WTC11 (cell line): ENCODE data around the gene LIPI.

ENCODE experiments used
- CDX4 ChIP-seq: fragments of 250-450 bp; sonication (Bioruptor Pico); IDR thresholded peaks from 2 replicates; pipeline ENCODE4 v1.9.0; 2021; ENCODE audit warnings: moderate library complexity, mild to moderate bottlenecking, inconsistent platforms, borderline replicate concordance
- CTCF ChIP-seq: fragments of 200-600 bp; IDR thresholded peaks from 2 replicates; pipeline ENCODE4 v1.8.0; 2022; ENCODE audit warnings: antibody characterized with exemption
- EMX1 ChIP-seq: fragments of 250-450 bp; sonication (Bioruptor Pico); IDR thresholded peaks from 2 replicates; pipeline ENCODE4 v1.8.0; 2021; ENCODE audit warnings: mild to moderate bottlenecking
- ETV6 ChIP-seq: sonication (generic); formaldehyde crosslinking; IDR thresholded peaks from 2 replicates; pipeline ENCODE4 v1.8.1; 2022; ENCODE audit warnings: mild to moderate bottlenecking, missing genetic modification reagents
- IRF1 ChIP-seq: sonication (generic); formaldehyde crosslinking; IDR thresholded peaks from 2 replicates; pipeline ENCODE4 v1.8.0; 2023; ENCODE audit warnings: missing genetic modification reagents
- NR2C2 ChIP-seq: sonication (generic); formaldehyde crosslinking; IDR thresholded peaks from 2 replicates; pipeline ENCODE4 v1.8.0; 2022; ENCODE audit warnings: mild to moderate bottlenecking, missing genetic modification reagents
- NR3C1 ChIP-seq: sonication (generic); formaldehyde crosslinking; conservative IDR thresholded peaks from 2 replicates; pipeline ENCODE4 v1.8.1; 2023; ENCODE audit warnings: low read depth, mild to moderate bottlenecking, missing genetic modification reagents
- ZBTB21 ChIP-seq: sonication (generic); formaldehyde crosslinking; IDR thresholded peaks from 2 replicates; pipeline ENCODE4 v1.8.1; 2023; ENCODE audit warnings: mild to moderate bottlenecking, missing genetic modification reagents, borderline replicate concordance
- ZNF423 ChIP-seq: fragments of 250-450 bp; sonication (Bioruptor Pico); IDR thresholded peaks from 2 replicates; pipeline ENCODE4 v2.1.2; 2022; ENCODE audit warnings: mild to moderate bottlenecking, moderate library complexity
- ZNF512 ChIP-seq: sonication (generic); formaldehyde crosslinking; IDR thresholded peaks from 2 replicates; pipeline ENCODE4 v1.8.1; 2022; ENCODE audit warnings: missing genetic modification reagents, borderline replicate concordance
- TF ChIP-seq, protein P1 (sequence below): sonication (generic); formaldehyde crosslinking; IDR thresholded peaks from 2 replicates; pipeline ENCODE4 v1.8.0; 2022; ENCODE audit warnings: mild to moderate bottlenecking, missing genetic modification reagents

DNA sequence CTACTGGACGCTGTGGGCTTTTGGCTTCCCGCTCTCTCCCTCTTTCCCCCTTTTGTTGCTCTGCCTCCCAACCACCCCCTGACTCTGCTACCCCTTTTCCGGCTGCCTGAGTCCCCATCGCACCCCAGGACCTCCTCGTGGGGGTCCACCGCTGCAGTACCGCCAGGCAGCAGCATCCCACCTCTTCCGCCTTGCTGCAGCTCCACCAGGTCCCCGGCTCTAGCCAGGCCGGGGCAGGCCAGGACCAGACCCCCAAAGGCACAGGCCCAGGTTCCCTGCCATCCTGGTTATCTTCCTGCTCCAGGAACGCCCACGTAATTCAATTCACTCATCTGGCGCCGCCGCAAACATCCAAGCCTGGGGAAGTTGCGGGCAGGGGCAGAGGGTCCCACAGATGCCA, 139.8 kb downstream of the LIPI start:
- TF ChIP-seq CTCF (no peak), NR2C2 (CRISPR knock-in tag) (no peak), CDX4 (CRISPR knock-in tag) (no peak), ETV6 (CRISPR knock-in tag) (no peak), NR3C1 (no peak), ZNF423 (CRISPR knock-in tag) (no peak), ZNF512 (CRISPR knock-in tag) (no peak), ZBTB21 (CRISPR knock-in tag) (no peak), EMX1 (CRISPR knock-in tag) (no peak), IRF1 (no peak)
- TF ChIP-seq, protein P1, sequence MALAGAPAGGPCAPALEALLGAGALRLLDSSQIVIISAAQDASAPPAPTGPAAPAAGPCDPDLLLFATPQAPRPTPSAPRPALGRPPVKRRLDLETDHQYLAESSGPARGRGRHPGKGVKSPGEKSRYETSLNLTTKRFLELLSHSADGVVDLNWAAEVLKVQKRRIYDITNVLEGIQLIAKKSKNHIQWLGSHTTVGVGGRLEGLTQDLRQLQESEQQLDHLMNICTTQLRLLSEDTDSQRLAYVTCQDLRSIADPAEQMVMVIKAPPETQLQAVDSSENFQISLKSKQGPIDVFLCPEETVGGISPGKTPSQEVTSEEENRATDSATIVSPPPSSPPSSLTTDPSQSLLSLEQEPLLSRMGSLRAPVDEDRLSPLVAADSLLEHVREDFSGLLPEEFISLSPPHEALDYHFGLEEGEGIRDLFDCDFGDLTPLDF, result no peak
